SK-N-MC (cell line): ENCODE measurements around the gene MSL1.

Experiments used
- EZH2 ChIP-seq: fragments of 200-600 bp; sonication (generic); IDR thresholded peaks from one replicate; pipeline ENCODE4 v1.6.1; 2017; ENCODE audit warnings: antibody characterized with exemption
- FOXP2 ChIP-seq: optimal IDR thresholded peaks from 2 replicates; pipeline ENCODE3; 2011; ENCODE audit warnings: mild to moderate bottlenecking, moderate library complexity; ENCODE audit not compliant: insufficient read depth; ENCODE audit errors: extremely low read length, control extremely low read depth
- POLR2AphosphoS5 ChIP-seq: IDR thresholded peaks from 2 replicates; pipeline ENCODE4 v1.6.1; 2012; ENCODE audit warnings: mild to moderate bottlenecking, low read depth, low read length, borderline replicate concordance

DNA sequence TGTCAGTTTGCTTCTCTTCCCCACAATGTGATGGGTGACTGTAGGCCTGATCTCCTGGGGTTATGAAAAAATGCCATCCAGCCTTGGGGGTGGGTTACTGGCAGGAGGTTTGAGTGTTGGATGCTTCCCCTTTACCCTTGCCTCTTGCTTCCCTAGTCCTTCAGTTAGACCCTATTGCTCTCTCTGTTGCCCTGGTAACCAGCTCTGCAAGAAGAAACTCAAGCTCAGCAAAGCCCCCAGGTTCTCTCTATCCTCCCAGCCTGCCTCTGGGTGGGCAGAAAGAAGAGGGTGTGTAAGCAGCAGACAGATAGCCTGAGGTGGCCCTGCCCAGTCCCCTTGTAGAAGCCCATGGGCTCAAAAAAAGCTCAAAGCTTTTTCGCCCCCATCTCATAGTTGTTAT lies 52.7 kb downstream of the MSL1 start:
- TF ChIP-seq EZH2 = no peak
- TF ChIP-seq POLR2AphosphoS5 = no peak
- no peak for TF ChIP-seq FOXP2
